Thoracic aorta (tissue), 2 donors: ENCODE data around the gene TULP4. TPM values are rescaled to one million over a fixed set of nuclear protein-coding genes. Genes with fewer than 3 reads are reported as not detected.

Experiments
- ATAC-seq: fragments of 150-250 bp; one replicate; pipeline ENCODE4 v1.8.0; 2017; ENCODE audit warnings: low read depth; ENCODE audit not compliant: insufficient number of reproducible peaks, low FRiP score
- DNase-seq: peaks from one replicate; pipeline ENCODE4 v3.0.0-alpha.2; 2020; ENCODE audit warnings: low spot score
- H3K27ac ChIP-seq, 2 donors: fragments of 200-600 bp; sonication (generic); 1 replicate in 1 of 2; 2 replicates in 1 of 2; pipeline ENCODE4 v1.5.1; 2016; ENCODE audit warnings: mild to moderate bottlenecking in 2 of 2, moderate library complexity in 2 of 2
- H3K27me3 ChIP-seq: fragments of 200-600 bp; sonication (generic); replicated peaks from 2 replicates; pipeline ENCODE4 v1.6.0; 2016; ENCODE audit warnings: mild to moderate bottlenecking; ENCODE audit not compliant: insufficient read depth
- H3K36me3 ChIP-seq: fragments of 200-600 bp; sonication (generic); one replicate; pipeline ENCODE4 v1.5.1; 2016
- H3K4me1 ChIP-seq, 2 donors: fragments of 200-600 bp; sonication (generic); 1 replicate in 1 of 2; 2 replicates in 1 of 2; pipeline versions ENCODE4 v1.5.1 to v1.6.0; 2016; ENCODE audit warnings: low read depth in 2 of 2, mild to moderate bottlenecking in 1 of 2; ENCODE audit not compliant: control insufficient read depth in 1 of 2
- H3K4me3 ChIP-seq: fragments of 200-600 bp; sonication (generic); 2 replicates; pipeline ENCODE4 v1.5.1; 2016; ENCODE audit warnings: mild to moderate bottlenecking
- H3K9me3 ChIP-seq: fragments of 200-600 bp; sonication (generic); 2 replicates; pipeline ENCODE4 v1.5.1; 2016
- total RNA-seq, 2 donors: library from RNA; depleted of rRNA; stranded (reverse); fragments of >200 nt; gene quantifications; one replicate each; pipeline versions ENCODE4 v1.1.0 to v1.2.3, GENCODE V29; 2016
- TF ChIP-seq, protein P1 (sequence below): fragments of 200-600 bp; sonication (generic); IDR thresholded peaks from one replicate; pipeline ENCODE4 v1.5.1; 2019; ENCODE audit warnings: antibody characterized with exemption

The TULP4 gene
- total RNA-seq, 2 donors from 2014 or later, result 75.5 to 189 TPM

DNA sequence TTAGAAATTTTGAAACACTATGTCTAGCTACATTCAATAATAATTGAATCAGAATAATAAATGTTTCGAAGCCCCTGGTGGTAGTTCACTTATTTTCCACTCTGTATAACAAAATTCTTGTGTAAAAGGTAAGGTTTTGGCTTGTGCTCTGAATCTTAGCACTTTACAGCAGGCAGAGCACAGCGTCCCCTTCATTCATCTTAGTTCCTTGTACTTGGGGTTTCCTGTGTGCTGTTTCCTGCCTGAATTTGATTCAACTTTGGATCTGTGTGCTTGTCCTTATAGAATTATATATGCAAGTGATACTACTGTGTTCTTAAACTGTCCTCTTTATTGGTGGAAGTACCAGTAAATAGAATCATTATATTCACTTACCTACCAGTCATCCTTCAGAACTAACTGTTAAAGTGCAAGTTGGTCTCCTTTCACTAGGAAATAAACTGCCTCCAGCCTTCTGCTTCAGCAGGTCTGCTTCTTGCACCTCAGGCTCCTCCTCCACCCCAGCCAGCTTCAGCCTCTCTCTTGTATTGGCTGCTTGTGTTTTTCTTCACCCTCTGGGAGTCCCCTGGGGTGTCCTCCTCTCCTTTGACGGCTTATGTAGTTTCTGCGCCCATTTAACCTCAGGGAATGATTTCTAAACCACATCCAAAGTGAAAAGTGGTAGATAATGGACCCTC lies 28.8 kb upstream of the TULP4 start:
- no peaks in the 10 kb centered on the region for H3K27me3 ChIP-seq
- TF ChIP-seq, protein P1, sequence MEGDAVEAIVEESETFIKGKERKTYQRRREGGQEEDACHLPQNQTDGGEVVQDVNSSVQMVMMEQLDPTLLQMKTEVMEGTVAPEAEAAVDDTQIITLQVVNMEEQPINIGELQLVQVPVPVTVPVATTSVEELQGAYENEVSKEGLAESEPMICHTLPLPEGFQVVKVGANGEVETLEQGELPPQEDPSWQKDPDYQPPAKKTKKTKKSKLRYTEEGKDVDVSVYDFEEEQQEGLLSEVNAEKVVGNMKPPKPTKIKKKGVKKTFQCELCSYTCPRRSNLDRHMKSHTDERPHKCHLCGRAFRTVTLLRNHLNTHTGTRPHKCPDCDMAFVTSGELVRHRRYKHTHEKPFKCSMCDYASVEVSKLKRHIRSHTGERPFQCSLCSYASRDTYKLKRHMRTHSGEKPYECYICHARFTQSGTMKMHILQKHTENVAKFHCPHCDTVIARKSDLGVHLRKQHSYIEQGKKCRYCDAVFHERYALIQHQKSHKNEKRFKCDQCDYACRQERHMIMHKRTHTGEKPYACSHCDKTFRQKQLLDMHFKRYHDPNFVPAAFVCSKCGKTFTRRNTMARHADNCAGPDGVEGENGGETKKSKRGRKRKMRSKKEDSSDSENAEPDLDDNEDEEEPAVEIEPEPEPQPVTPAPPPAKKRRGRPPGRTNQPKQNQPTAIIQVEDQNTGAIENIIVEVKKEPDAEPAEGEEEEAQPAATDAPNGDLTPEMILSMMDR, result no peak
- no peak for DNase-seq
- no peak for ATAC-seq
- no peaks in the 10 kb centered on the region for H3K36me3 ChIP-seq
- peak overlapping the region; percentile 51 for H3K4me3 ChIP-seq
- H3K9me3 ChIP-seq, result no peaks in the 10 kb centered on the region
- peaks cover 29 to 41% of the 10 kb centered on the region in 2 donors for H3K4me1 ChIP-seq
- peak overlapping the region; percentile 71 to 79 for H3K27ac ChIP-seq

DNA sequence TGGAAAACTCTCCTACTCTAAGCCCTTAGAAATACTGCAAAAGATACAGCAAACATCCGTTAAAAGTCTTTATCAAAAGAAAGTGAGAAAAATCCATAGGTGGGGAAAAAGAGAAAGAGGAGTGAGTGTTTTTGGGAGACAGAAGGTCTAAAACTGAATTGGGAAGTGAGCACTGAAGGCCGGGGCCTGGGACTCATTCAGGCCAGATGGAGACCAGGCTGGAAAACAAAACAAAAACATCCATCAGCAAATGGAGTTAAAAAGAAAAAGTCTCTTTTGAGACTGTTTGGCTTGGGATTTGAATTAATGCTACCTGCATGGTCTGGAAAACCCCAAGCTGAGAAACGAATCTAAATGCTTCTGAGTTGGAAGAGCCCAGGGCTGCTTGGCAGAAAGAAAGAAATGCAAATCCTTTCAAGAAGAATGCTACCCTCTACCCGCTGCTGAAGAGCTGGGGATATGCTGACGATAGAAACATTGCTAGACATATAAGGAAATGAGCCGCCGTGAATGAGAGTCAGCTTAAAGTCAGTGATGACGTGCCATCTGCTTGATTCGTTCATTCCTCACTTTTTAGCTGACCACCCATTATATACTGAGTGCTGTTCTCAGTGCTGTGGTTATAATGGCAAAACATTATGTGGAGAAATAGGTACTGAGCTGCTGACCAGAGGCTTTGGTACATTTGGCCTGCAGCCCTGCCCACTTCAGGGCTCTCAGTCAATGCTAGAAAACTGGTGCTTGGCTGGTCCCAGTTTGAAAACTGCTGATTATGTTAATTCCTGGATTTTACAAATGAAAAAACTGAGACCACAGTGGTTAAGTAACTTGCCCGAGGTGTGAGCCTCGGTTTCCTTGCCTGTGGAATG lies 28.0 kb upstream of the TULP4 start:
- TF ChIP-seq, protein P1, result no peak
- Histone ChIP-seq H3K27ac (peak overlapping the region; percentile 71 to 79), H3K4me1 (peaks cover 29 to 41% of the 10 kb centered on the region in 2 donors), H3K9me3 (no peaks in the 10 kb centered on the region), H3K36me3 (no peaks in the 10 kb centered on the region), H3K27me3 (no peaks in the 10 kb centered on the region), H3K4me3 (peak overlapping the region; percentile 51)
- peak; percentile 62 for ATAC-seq
- DNase-seq, result no peak

DNA sequence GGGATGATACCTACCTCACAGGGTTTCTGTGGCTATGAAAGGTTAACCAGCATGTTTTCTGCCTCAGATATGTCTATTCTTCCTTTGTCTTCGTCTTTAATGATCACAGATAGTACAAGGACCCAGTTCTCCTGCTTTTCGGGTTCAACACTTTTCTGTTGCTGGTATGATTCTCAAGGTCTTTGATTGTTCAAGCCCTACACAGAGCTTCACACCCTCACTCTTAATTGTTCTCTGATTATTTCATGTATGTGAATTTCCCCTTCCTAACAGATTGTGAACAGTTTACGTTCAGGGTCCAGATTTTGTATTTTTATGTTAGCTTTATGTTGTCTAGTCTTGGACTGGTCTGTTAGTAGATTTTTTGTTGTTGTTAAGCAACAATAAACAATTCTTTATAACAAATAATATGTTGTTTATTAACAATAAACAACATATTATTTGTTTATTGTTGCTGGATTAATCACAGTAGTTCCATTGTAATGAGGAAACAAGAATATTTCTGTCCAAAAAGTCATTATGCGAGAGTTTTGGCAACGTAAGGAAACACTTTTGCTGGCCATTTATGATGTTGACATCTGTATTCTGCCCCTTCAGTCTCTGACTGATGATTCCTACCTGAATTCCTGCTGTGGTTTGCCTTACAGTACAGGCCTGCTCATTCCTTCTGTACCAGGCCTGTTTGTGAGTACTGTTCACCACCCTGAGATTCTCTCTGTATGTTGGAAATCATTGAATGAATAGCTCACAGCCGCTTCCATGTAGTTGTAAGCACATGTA lies 27.2 kb upstream of the TULP4 start:
- Histone ChIP-seq H3K4me1 (peaks cover 29 to 41% of the 10 kb centered on the region in 2 donors), H3K36me3 (no peaks in the 10 kb centered on the region), H3K4me3 (no peak overlapping the region), H3K9me3 (no peaks in the 10 kb centered on the region), H3K27ac (peak overlapping the region; percentile 71 to 79), H3K27me3 (no peaks in the 10 kb centered on the region)
- DNase-seq (no peak), ATAC-seq (no peak)
- TF ChIP-seq, protein P1, result no peak

DNA sequence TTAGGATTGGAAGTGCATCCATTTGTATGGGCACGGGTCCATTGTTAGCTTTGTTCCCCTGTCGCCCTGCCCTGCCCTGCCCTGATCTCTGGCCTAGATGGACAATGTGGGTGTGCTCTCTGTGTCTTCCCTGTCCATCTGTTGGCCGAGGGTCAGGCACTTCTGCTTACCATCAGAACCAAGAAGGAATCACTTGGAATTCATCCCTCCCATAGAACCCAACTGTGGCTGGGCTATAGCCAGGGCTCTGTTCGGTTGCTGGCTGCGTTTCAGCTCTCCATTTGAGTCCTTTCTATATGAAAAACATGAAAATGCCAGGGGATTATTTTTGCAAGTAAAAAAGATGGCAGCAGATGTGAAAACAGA lies 26.6 kb upstream of the TULP4 start:
- Histone ChIP-seq H3K27me3 (no peaks in the 10 kb centered on the region), H3K4me3 (no peak overlapping the region), H3K36me3 (no peaks in the 10 kb centered on the region), H3K27ac (peak overlapping the region; percentile 3 to 79), H3K4me1 (peaks cover 29 to 41% of the 10 kb centered on the region in 2 donors), H3K9me3 (no peaks in the 10 kb centered on the region)
- no peak for DNase-seq
- TF ChIP-seq, protein P1, result no peak
- no peak for ATAC-seq

DNA sequence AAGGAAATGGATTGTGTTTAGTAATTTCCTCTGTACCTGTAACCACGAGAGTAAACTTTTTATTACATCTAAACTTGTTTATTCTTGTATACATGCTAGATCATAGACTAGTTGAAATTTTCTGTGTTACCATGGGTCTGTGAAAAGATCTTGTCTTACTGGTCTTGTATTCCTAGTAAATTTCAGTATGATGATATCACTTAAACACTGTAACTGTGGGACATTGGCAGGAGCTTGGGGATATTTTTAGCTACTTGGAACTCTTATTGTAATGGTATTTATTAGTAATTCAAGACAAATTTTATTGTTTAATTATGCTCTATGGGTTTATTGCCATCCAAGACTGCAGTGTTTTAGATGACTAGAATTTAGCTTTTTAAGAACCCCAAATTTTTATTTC lies 25.9 kb upstream of the TULP4 start:
- H3K9me3 ChIP-seq, result no peaks in the 10 kb centered on the region
- no peaks in the 10 kb centered on the region for H3K36me3 ChIP-seq
- TF ChIP-seq, protein P1, result no peak
- no peak for DNase-seq
- H3K4me3 ChIP-seq, result no peak overlapping the region
- H3K27ac ChIP-seq, result peak overlapping the region in 1 of 2 donors; percentile 5
- H3K4me1 ChIP-seq, result peaks cover 29 to 41% of the 10 kb centered on the region in 2 donors
- H3K27me3 ChIP-seq, result no peaks in the 10 kb centered on the region
- ATAC-seq, result no peak
